HepG2 (cell line): ENCODE measurements around the gene THRA. TPM values are rescaled to one million over a fixed set of nuclear protein-coding genes. Genes with fewer than 3 reads are reported as not detected.

Experiments
- ASH2L ChIP-seq: fragments of 300-600, 200-600 bp; sonication (generic); IDR thresholded peaks from 2 replicates; pipeline ENCODE4 v1.7.0; 2017; ENCODE audit warnings: low read depth, mild to moderate bottlenecking, moderate library complexity, mixed read lengths, low read length; ENCODE audit not compliant: insufficient read length
- DNMT1 ChIP-seq: sonication (generic); formaldehyde crosslinking; IDR thresholded peaks from 2 replicates; pipeline ENCODE4 v1.5.1; 2020; ENCODE audit warnings: mild to moderate bottlenecking, missing genetic modification reagents
- E2F5 ChIP-seq: sonication (generic); formaldehyde crosslinking; conservative IDR thresholded peaks from 2 replicates; pipeline ENCODE4 v1.4.0; 2020; ENCODE audit warnings: missing genetic modification reagents
- GZF1 ChIP-seq: sonication (generic); formaldehyde crosslinking; IDR thresholded peaks from 2 replicates; pipeline ENCODE4 v1.5.1; 2020; ENCODE audit warnings: mild to moderate bottlenecking, missing genetic modification reagents
- HNRNPLL ChIP-seq: fragments of 200-400 bp; formaldehyde crosslinking; IDR thresholded peaks from 2 replicates; pipeline ENCODE4 v1.6.1; 2017; ENCODE audit warnings: mild to moderate bottlenecking, low read depth, low read length; ENCODE audit not compliant: poor library complexity, severe bottlenecking
- IRF9 ChIP-seq: sonication (generic); formaldehyde crosslinking; IDR thresholded peaks from 2 replicates; pipeline ENCODE4 v1.8.0; 2022; ENCODE audit warnings: missing genetic modification reagents, mild to moderate bottlenecking, borderline replicate concordance
- MIER2 ChIP-seq: IDR thresholded peaks from 2 replicates; pipeline ENCODE4 v1.6.1; 2016; ENCODE audit warnings: missing biosample characterization, missing genetic modification reagents
- PAWR ChIP-seq: sonication (generic); formaldehyde crosslinking; IDR thresholded peaks from 2 replicates; pipeline ENCODE4 v1.4.0; 2020; ENCODE audit warnings: missing genetic modification reagents, mild to moderate bottlenecking, borderline replicate concordance
- REL ChIP-seq: sonication (generic); formaldehyde crosslinking; conservative IDR thresholded peaks from 2 replicates; pipeline ENCODE4 v1.8.0; 2022; ENCODE audit warnings: mild to moderate bottlenecking, missing genetic modification reagents, moderate library complexity
- RERE ChIP-seq: IDR thresholded peaks from 2 replicates; pipeline ENCODE4 v1.6.1; 2016; ENCODE audit warnings: low read depth, missing genetic modification reagents, missing compliant biosample characterization
- SP5 ChIP-seq: IDR thresholded peaks from 2 replicates; pipeline ENCODE4 v1.6.1; 2016; ENCODE audit warnings: low read depth, borderline replicate concordance
- TCF7L2 ChIP-seq: IDR thresholded peaks from 2 replicates; pipeline ENCODE4 v1.6.1; 2011; ENCODE audit warnings: mild to moderate bottlenecking, low read depth, low read length, moderate library complexity
- ZFYVE20 ChIP-seq: sonication (generic); formaldehyde crosslinking; IDR thresholded peaks from 2 replicates; pipeline ENCODE4 v1.8.0; 2023; ENCODE audit warnings: low read depth, mild to moderate bottlenecking, moderate library complexity, missing genetic modification reagents, borderline replicate concordance
- ZIK1 ChIP-seq: sonication (generic); formaldehyde crosslinking; IDR thresholded peaks from 2 replicates; pipeline ENCODE4 v1.5.0; 2020; ENCODE audit warnings: mild to moderate bottlenecking, low read depth, missing genetic modification reagents, borderline replicate concordance
- ZNF253 ChIP-seq: sonication (generic); formaldehyde crosslinking; IDR thresholded peaks from 2 replicates; pipeline ENCODE4 v1.8.0; 2022; ENCODE audit warnings: mild to moderate bottlenecking, missing genetic modification reagents, borderline replicate concordance
- ZNF383 ChIP-seq: sonication (generic); formaldehyde crosslinking; IDR thresholded peaks from 2 replicates; pipeline ENCODE4 v1.4.0; 2020; ENCODE audit warnings: missing genetic modification reagents, mild to moderate bottlenecking, borderline replicate concordance
- ZNF512B ChIP-seq: sonication (generic); formaldehyde crosslinking; IDR thresholded peaks from 2 replicates; pipeline ENCODE4 v1.5.1; 2020; ENCODE audit warnings: missing genetic modification reagents, mild to moderate bottlenecking, borderline replicate concordance
- ZNF792 ChIP-seq: IDR thresholded peaks from 2 replicates; pipeline ENCODE4 v1.6.1; 2016
- polyA plus RNA-seq, 8 experiments: library from polyadenylated mRNA; depleted of rRNA in 3 of 8; stranded (reverse) in 7 of 8; unstranded in 1 of 8; fragments of >200 nt; fragmentation: Illumina TruSeq in 4 of 8; extraction: Trizol in 4 of 8; gene quantifications; 2 replicates each; pipeline versions ENCODE4 v1.2.1 to v1.2.3, GENCODE V29; 2011 to 2016; ENCODE audit warnings: low read depth in 4 of 8, missing spikeins in 1 of 8, mixed read lengths in 1 of 8; ENCODE audit not compliant: insufficient read depth in 1 of 8
- total RNA-seq, 5 experiments: library from RNA; depleted of rRNA; stranded (reverse); fragments of >200 nt; fragmentation: Illumina TruSeq; extraction: Trizol; gene quantifications; 2 replicates each; pipeline ENCODE4 v1.2.3, GENCODE V29; 2016; ENCODE audit warnings: low read depth in 1 of 5

Gene THRA
- total and polyA plus RNA-seq, 2 of the 13 experiments (the other 11 are each of a cell fraction or from before 2014, with no cell fraction given): 8.0 to 9.9 TPM

- TF ChIP-seq HNRNPLL (peak; percentile 84), ASH2L (peak; percentile 57), ZFYVE20 (CRISPR knock-in tag) (no peak), DNMT1 (no peak), REL (CRISPR knock-in tag) (no peak), PAWR (CRISPR knock-in tag) (no peak), ZIK1 (CRISPR knock-in tag) (no peak), RERE (no peak), SP5 (CRISPR knock-in tag) (no peak; the same call in 1 of the 2 replicates), MIER2 (CRISPR knock-in tag) (no peak), E2F5 (no peak), IRF9 (no peak), ZNF512B (CRISPR knock-in tag) (no peak), TCF7L2 (no peak), ZNF792 (CRISPR knock-in tag) (no peak), ZNF383 (no peak), GZF1 (CRISPR knock-in tag) (no peak), ZNF253 (no peak)
Observed at GRCh38 chr17:40121181-40122135, 58.7 kb downstream of the THRA start, which contains the start of gene MSL1 (continued).
